ENCODE measurements around the gene NUP214. TPM values are rescaled to one million over a fixed set of nuclear protein-coding genes. Genes with fewer than 3 reads are reported as not detected.
"Not testable (repeated sequence)": the region's sequence is repeated elsewhere in the genome, so short reads cannot be mapped to it uniquely, and the experiment has no call there.

NUP214 gene
- total RNA-seq, 2 experiments from 2014 or later = 19.7 to 69.6 TPM

DNA sequence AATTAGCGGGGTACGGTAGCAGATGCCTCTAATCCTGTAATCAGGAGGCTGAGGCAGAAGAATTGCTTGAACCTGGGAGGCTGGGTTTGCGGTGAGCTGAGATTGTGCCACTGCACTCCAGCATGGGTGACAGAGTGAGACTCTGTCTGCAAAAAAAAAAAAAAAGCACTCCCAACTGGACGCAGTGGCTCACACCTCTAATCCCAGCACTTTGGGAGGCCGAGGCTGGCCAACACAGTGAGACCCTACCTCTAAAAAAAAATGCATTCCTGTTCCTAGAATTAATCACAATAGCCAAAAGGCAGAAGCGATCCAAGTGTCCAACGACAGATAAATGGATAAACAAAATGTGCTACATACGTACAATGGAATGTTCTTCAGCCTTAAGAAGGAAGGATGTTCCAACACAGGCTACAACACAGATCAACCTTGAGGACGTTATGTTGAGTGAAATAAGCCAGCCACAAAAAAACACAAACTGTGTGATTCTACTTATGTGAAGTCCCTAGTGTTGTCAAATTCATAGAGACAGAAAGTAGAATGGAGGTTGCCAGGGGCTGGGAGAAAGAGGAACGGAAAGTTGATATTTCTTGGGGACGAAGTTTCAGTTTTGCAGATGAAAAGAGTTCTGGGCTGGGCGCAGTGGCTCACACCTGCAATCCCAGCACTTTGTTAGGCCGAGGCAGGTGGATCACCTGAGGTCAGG lies 137.1 kb downstream of the NUP214 start:
- Histone ChIP-seq H3K4me1 (ENCODE audit: insufficient read depth, low read length, poor library complexity, severe bottlenecking) (peaks cover 64% of the 10 kb centered on the region), H3K9me2 (ENCODE audit: insufficient read depth, low read length) (no peaks in the 10 kb centered on the region), H2AFZ (ENCODE audit: low read length) (no peak overlapping the region), H3K27ac (ENCODE audit: low read depth, low read length, poor library complexity, severe bottlenecking) (peak overlapping the region; percentile 87), H3K4me2 (ENCODE audit: low read length) (peak overlapping the region; percentile 54), H3K79me2 (ENCODE audit: insufficient read depth, low read depth, low read length) (peaks cover 57% of the 10 kb centered on the region), H3K9me3 (ENCODE audit: low read length) (no peaks in the 10 kb centered on the region), H4K20me1 (ENCODE audit: insufficient read depth, low read length) (no peaks in the 10 kb centered on the region), H3K4me3 (ENCODE audit: low read depth, low read length, poor library complexity, severe bottlenecking) (peak overlapping the region; percentile 19), H3K36me3 (ENCODE audit: insufficient read depth, low read length) (peaks cover 77% of the 10 kb centered on the region)
- DNase-seq (ENCODE audit: low spot score) = peak; percentile 79
- ChIA-PET POLR2A (interaction anchor here (1.8 kb wide), 1 partner anchor 10 kb away, joined by 5 read pairs; no protein-coding TSS in a partner anchor), CTCF (ENCODE audit: unreplicated experiment) (no interaction called here)
- TF ChIP-seq EZH2phosphoT487 (IDR thresholded peaks at IDR 0.05; ENCODE audit: borderline replicate concordance, low read depth, low read length) = no peak
- TF ChIP-seq, protein P1, sequence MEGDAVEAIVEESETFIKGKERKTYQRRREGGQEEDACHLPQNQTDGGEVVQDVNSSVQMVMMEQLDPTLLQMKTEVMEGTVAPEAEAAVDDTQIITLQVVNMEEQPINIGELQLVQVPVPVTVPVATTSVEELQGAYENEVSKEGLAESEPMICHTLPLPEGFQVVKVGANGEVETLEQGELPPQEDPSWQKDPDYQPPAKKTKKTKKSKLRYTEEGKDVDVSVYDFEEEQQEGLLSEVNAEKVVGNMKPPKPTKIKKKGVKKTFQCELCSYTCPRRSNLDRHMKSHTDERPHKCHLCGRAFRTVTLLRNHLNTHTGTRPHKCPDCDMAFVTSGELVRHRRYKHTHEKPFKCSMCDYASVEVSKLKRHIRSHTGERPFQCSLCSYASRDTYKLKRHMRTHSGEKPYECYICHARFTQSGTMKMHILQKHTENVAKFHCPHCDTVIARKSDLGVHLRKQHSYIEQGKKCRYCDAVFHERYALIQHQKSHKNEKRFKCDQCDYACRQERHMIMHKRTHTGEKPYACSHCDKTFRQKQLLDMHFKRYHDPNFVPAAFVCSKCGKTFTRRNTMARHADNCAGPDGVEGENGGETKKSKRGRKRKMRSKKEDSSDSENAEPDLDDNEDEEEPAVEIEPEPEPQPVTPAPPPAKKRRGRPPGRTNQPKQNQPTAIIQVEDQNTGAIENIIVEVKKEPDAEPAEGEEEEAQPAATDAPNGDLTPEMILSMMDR (conservative IDR thresholded peaks at IDR 0.05; ENCODE audit: low read length) = no peak
- BruUV-seq (replicated peaks) = no TSS peak
- intact Hi-C loops (cut with micrococcal nuclease; ENCODE audit: unreplicated experiment) = no loop called here

DNA sequence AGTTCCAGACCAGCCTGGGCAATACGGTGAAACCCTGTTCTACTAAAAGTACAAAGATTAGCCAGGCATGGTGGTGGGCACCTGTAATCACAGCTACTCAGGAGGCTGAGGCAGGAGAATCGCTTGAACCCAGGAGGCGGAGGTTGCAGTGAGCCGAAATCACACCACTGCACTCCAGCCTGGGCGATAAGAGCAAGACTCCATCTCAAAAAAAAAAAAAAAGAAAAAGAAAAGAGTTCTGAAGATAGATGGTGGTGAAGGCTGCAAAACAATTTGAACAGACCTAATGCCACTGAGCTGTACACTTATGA lies 137.6 kb downstream of the NUP214 start:
- H3K9me2 ChIP-seq (ENCODE audit: insufficient read depth, low read length); BruUV-seq (replicated peaks); intact Hi-C loops (cut with micrococcal nuclease; ENCODE audit: unreplicated experiment); CTCF ChIA-PET (ENCODE audit: unreplicated experiment); H2AFZ ChIP-seq (ENCODE audit: low read length); H3K9me3 ChIP-seq (ENCODE audit: low read length); DNase-seq (ENCODE audit: low spot score); H4K20me1 ChIP-seq (ENCODE audit: insufficient read depth, low read length): not testable (repeated sequence)
- peak overlapping the region; percentile 27 for H3K4me3 ChIP-seq (ENCODE audit: low read depth, low read length, poor library complexity, severe bottlenecking)
- H3K36me3 ChIP-seq (ENCODE audit: insufficient read depth, low read length) = peaks cover 72% of the 10 kb centered on the region
- POLR2A ChIA-PET = interaction anchor here (0.7 to 1.8 kb wide), 3 partner anchors 8 to 14 kb away, joined by 4 to 6 read pairs (median 5); no protein-coding TSS in a partner anchor
- peak overlapping the region; percentile 87 for H3K27ac ChIP-seq (ENCODE audit: low read depth, low read length, poor library complexity, severe bottlenecking)
- peaks cover 62% of the 10 kb centered on the region for H3K79me2 ChIP-seq (ENCODE audit: insufficient read depth, low read depth, low read length)
- peaks cover 66% of the 10 kb centered on the region for H3K4me1 ChIP-seq (ENCODE audit: insufficient read depth, low read length, poor library complexity, severe bottlenecking)
- peak overlapping the region; percentile 54; the same call in 1 of the 2 replicates for H3K4me2 ChIP-seq (ENCODE audit: low read length)

DNA sequence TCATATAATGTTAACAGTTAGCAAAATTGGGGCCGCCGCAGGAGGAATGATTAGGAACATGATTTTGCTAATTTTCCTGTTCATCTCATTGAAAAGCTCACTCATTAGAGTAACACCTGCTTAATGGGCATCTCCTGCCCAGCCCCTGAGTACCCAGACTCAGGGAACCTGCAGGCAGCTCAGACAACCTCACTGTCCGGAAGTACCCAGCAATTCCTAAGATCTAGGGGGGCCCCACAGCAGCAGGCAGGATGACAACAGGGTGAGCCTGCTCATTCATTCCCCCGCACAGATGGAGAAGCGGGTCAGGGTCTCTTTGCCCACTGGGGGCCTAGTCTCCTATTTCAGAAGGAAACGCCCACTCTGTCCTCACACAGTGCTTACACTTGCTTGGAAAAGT lies 138.3 kb downstream of the NUP214 start:
- H3K27ac ChIP-seq (ENCODE audit: low read depth, low read length, poor library complexity, severe bottlenecking) = peak overlapping the region; percentile 87

More for the DNA sequence above, 138.3 kb downstream of the NUP214 start:
- intact Hi-C loops (cut with micrococcal nuclease; ENCODE audit: unreplicated experiment) = no loop called here
- no peak for DNase-seq (ENCODE audit: low spot score)
- TF ChIP-seq, protein P1 (conservative IDR thresholded peaks at IDR 0.05; ENCODE audit: low read length) = no peak
- TF ChIP-seq EZH2phosphoT487 (IDR thresholded peaks at IDR 0.05; ENCODE audit: borderline replicate concordance, low read depth, low read length) = no peak
- Histone ChIP-seq H2AFZ (ENCODE audit: low read length) (no peak overlapping the region), H4K20me1 (ENCODE audit: insufficient read depth, low read length) (no peaks in the 10 kb centered on the region), H3K9me2 (ENCODE audit: insufficient read depth, low read length) (no peaks in the 10 kb centered on the region), H3K9me3 (ENCODE audit: low read length) (no peaks in the 10 kb centered on the region), H3K4me1 (ENCODE audit: insufficient read depth, low read length, poor library complexity, severe bottlenecking) (peaks cover 73% of the 10 kb centered on the region), H3K4me2 (ENCODE audit: low read length) (peak overlapping the region; percentile 43), H3K36me3 (ENCODE audit: insufficient read depth, low read length) (peaks cover 65% of the 10 kb centered on the region), H3K79me2 (ENCODE audit: insufficient read depth, low read depth, low read length) (peaks cover 69% of the 10 kb centered on the region), H3K4me3 (ENCODE audit: low read depth, low read length, poor library complexity, severe bottlenecking) (no peak overlapping the region)
- CTCF ChIA-PET (ENCODE audit: unreplicated experiment) = interaction anchor here (0.6 kb wide), 1 partner anchor 88 kb away, joined by 3 read pairs; no protein-coding TSS in a partner anchor
- no TSS peak for BruUV-seq (replicated peaks)
- POLR2A ChIA-PET = interaction anchor here (0.7 to 1.8 kb wide), 3 partner anchors 9 to 15 kb away, joined by 4 to 6 read pairs (median 5); no protein-coding TSS in a partner anchor

Measured in OCI-LY7 (cell line).